Thyroid gland (tissue), 4 donors: Measurements from ENCODE around the gene MYLK2.

Source experiments
- POLR2A ChIP-seq, 2 donors: fragments of 450-650 bp; IDR thresholded peaks; one replicate each; pipeline ENCODE4 v1.6.1; 2017; ENCODE audit warnings: antibody characterized with exemption in 2 of 2, mild to moderate bottlenecking in 2 of 2, moderate library complexity in 1 of 2
- TF ChIP-seq, protein P1 (sequence below), 6 experiments: fragments of 200-600 bp in 3 of 6; fragments of 450-650 bp in 3 of 6; sonication (generic) in 3 of 6; IDR thresholded peaks; one replicate each; pipeline ENCODE4 v1.5.1; 2016 to 2019; ENCODE audit warnings: antibody characterized with exemption in 6 of 6, mild to moderate bottlenecking in 2 of 6, inconsistent platforms in 1 of 6, moderate library complexity in 1 of 6

DNA sequence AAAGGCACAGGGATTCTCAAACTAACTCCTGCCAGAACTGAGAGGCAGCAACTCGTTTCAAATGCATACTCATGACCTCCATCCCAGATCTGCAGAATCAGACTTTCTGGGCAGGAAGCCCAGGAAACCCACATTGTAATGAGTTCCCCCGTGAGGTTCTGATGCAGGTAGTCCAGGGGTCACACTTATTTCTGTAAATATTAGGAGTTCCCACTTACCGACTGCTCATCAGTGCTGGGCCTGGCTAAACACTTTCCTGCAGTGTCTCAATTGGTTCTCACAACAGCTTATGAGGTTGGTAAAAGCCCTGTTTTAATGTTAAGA lies 39.6 kb downstream of the MYLK2 start:
- TF ChIP-seq, protein P1, sequence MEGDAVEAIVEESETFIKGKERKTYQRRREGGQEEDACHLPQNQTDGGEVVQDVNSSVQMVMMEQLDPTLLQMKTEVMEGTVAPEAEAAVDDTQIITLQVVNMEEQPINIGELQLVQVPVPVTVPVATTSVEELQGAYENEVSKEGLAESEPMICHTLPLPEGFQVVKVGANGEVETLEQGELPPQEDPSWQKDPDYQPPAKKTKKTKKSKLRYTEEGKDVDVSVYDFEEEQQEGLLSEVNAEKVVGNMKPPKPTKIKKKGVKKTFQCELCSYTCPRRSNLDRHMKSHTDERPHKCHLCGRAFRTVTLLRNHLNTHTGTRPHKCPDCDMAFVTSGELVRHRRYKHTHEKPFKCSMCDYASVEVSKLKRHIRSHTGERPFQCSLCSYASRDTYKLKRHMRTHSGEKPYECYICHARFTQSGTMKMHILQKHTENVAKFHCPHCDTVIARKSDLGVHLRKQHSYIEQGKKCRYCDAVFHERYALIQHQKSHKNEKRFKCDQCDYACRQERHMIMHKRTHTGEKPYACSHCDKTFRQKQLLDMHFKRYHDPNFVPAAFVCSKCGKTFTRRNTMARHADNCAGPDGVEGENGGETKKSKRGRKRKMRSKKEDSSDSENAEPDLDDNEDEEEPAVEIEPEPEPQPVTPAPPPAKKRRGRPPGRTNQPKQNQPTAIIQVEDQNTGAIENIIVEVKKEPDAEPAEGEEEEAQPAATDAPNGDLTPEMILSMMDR (IDR thresholded peaks at IDR 0.05), result no peak
- no peak for TF ChIP-seq POLR2A (IDR thresholded peaks at IDR 0.05)
